GM13977 (cell line): ENCODE measurements around the gene LDHAL6B.
A peak's percentile ranks its signal among the peaks of the same experiment; 100 is the strongest.

Experiments used
- DNase-seq: peaks from one replicate; pipeline ENCODE4 v3.0.0; 2012; ENCODE audit warnings: low spot score
- in situ Hi-C: fragments of 300-500 bp; cut with MboI; formaldehyde crosslinking; loops from one replicate; pipeline ENCODE4 v1.12.0; 2022; ENCODE audit warnings: low sequenced_read_pairs, low pct_unique_long_range_greater_than_20kb, mixed read lengths, inconsistent platforms; ENCODE audit not compliant: unreplicated experiment
- TF ChIP-seq, protein P1 (sequence below): IDR thresholded peaks from 2 replicates; pipeline ENCODE4 v1.5.1; 2012; ENCODE audit warnings: mild to moderate bottlenecking, control low read depth; ENCODE audit not compliant: insufficient read depth; ENCODE audit errors: extremely low read depth, missing control alignments

The LDHAL6B gene

DNA sequence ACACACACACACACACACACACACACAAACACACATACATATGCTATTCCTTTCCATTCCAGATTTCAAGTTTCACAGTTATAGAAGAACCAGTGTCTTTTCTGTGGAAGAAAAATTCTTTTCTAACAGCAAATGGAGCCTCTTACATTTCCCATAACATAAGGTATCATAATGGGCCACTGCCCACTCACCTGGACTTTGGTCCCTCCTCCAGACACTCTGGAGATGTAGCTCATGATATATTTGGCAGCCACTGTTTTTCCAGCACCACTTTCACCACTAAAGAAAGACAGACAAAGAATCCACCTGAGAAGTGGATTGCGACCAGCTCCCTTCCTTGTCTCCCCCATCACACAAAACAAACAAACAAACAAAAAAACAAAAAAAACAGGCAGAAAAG is 29.8 kb downstream of the LDHAL6B start:
- in situ Hi-C loops: loop anchor here (25.0 kb wide), 1 partner anchor 251 kb away; no protein-coding TSS in a partner anchor
- TF ChIP-seq, protein P1, sequence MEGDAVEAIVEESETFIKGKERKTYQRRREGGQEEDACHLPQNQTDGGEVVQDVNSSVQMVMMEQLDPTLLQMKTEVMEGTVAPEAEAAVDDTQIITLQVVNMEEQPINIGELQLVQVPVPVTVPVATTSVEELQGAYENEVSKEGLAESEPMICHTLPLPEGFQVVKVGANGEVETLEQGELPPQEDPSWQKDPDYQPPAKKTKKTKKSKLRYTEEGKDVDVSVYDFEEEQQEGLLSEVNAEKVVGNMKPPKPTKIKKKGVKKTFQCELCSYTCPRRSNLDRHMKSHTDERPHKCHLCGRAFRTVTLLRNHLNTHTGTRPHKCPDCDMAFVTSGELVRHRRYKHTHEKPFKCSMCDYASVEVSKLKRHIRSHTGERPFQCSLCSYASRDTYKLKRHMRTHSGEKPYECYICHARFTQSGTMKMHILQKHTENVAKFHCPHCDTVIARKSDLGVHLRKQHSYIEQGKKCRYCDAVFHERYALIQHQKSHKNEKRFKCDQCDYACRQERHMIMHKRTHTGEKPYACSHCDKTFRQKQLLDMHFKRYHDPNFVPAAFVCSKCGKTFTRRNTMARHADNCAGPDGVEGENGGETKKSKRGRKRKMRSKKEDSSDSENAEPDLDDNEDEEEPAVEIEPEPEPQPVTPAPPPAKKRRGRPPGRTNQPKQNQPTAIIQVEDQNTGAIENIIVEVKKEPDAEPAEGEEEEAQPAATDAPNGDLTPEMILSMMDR: no peak
- DNase-seq: no peak

DNA sequence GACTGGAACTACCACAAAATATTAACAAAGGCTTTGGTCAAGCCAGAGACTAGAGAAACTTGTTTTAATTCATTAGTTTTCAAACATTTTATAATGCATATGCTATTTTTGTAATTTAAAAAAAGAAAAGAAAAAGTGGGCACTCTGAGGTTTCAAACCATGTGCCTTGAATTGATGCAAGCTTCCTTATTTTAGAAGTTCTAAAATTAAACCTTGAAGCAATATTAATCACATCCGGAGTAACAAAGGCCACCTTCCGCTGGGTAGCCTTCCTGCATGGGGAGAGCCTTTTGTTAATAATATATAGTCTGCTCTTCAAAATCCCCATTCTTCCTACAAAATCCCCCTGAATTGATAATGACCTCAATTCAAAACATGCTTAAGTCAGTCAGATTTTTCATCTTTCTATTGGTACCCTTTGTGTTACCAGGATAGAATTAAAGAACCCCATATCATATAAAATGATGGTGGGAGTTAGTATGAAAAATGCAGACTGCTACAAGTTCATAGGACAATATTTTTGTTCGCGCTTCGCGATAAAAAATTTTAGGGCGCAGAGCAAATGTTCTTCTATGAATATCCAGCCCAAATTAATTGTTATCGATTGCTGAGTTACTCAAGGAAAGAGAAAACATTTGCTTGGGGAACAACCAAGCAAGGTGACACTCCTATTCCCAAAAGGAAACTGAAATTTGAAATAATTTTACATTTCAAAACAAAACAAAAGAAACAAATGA is 30.6 kb downstream of the LDHAL6B start:
- in situ Hi-C loops: loop anchor here (25.0 kb wide), 1 partner anchor 250 kb away; no protein-coding TSS in a partner anchor
- DNase-seq: peak; percentile 58
- TF ChIP-seq, protein P1: no peak

DNA sequence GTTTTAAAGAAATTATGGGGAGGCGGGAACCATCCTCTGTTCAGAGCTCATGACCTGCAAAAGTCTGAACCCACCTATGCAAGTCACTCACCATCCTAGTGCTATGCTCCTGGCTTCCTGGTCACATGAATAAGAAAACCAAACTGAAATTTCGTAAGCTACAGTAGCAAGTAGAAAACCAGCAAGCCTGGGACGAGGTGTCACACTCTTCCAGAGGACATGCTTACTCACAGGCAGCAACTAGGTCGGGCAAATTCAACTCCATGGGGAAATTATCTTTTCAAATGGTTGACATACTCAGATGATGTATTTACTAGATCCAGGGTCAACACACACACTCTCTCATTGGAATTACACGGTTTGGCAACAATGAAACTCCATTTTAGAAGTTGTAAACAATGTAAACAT is 31.3 kb downstream of the LDHAL6B start:
- in situ Hi-C loops: loop anchor here (25.0 kb wide), 1 partner anchor 249 kb away; no protein-coding TSS in a partner anchor
- TF ChIP-seq, protein P1: no peak
- no peak for DNase-seq

DNA sequence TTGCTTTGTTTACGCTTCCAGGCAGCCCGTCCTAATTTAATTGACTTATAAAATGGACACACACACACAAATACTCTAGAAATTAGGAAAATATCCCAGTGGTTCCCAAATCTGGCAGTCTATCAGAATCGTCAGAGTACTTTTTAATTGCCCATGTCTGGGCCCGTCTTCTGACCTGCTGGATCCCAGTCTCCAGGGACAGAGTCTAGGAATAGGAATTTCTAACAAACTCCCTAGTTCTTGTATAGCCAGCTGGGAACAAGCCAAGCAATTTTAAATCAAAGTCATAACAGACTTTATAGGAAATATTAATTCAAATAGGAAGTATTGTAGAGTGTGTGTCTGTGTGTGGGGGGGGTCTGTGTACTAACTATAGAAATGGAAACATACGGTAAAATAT is 33.4 kb downstream of the LDHAL6B start:
- in situ Hi-C loops: loop anchor here (25.0 kb wide), 1 partner anchor 247 kb away; no protein-coding TSS in a partner anchor

DNA sequence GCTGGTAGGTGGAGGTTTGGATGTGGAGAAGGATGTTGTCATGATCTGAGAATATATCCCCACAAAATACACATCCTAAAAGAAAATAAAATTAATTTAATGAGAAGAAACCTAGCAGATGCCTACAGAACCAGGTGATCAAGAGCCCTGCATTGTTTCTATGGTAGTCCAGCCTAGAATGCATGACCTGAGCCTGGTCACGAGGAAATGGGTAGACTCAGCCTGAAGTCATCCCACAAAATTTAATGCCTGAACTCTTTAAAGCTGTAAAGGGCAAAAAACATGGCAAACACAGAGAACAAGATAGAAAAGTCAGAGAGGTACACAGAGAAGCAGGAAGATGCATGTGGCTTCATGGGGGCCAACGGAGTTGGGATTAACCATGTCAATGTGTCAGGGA is 36.0 kb downstream of the LDHAL6B start:
- no peak for DNase-seq
- TF ChIP-seq, protein P1: no peak
- in situ Hi-C loops: loop anchor here (25.0 kb wide), 1 partner anchor 245 kb away; no protein-coding TSS in a partner anchor

More for the DNA sequence above, 33.4 kb downstream of the LDHAL6B start:
- DNase-seq: no peak
- TF ChIP-seq, protein P1: no peak

DNA sequence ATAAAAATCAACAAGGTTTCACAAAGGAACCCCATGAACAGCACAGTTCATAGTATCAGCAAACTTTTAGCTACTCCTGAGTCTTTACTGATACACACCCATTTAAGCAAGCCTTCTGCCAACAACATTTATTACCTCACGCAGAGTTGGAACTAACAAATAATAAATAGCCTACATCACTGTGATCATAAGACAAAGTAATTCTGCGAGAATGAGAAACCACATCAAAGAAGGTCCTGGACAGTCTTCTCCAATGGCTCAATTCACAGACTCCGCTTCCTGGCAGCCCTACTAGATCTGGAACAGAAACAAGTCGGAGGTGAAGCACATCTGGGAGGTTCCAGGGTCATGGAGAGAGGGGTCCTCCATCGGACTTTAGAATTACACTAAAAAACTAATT is 37.0 kb downstream of the LDHAL6B start:
- in situ Hi-C loops: loop anchor here (25.0 kb wide), 1 partner anchor 244 kb away; no protein-coding TSS in a partner anchor
- no peak for DNase-seq
- TF ChIP-seq, protein P1: no peak
